Measurements from ENCODE around the gene LAMA3. TPM values are rescaled to one million over a fixed set of nuclear protein-coding genes. Genes with fewer than 3 reads are reported as not detected.

Gene LAMA3
- polyA plus RNA-seq, 1 donor from 2014 or later = 3.4 TPM

GRCh38 chr18:23816021-23816420, 126.8 kb downstream of the LAMA3 start:
- TF ChIP-seq SMC3 (conservative IDR thresholded peaks at IDR 0.05; ENCODE audit: poor library complexity) (no peak), POLR2AphosphoS5 (IDR thresholded peaks at IDR 0.05) (no peak), RAD21 (conservative IDR thresholded peaks at IDR 0.05) (no peak)
- Histone ChIP-seq H3K4me3 (ENCODE audit: low read length) (no peak overlapping the region), H3K36me3 (ENCODE audit: insufficient read depth, low read length) (no peaks in the 10 kb centered on the region), H3K9ac (ENCODE audit: low read length) (no peak overlapping the region), H3K79me2 (replicated peaks; ENCODE audit: insufficient read depth, low read length) (no peaks in the 10 kb centered on the region), H3F3A (ENCODE audit: insufficient read depth, low read length, poor library complexity, severe bottlenecking) (no peaks in the 10 kb centered on the region), H3K9me3 (ENCODE audit: low read length) (no peaks in the 10 kb centered on the region), H3K27ac (ENCODE audit: low read length) (no peak overlapping the region), H4K20me1 (ENCODE audit: insufficient read depth) (no peaks in the 10 kb centered on the region), H3K27me3 (ENCODE audit: insufficient read depth, low read depth, low read length) (no peaks in the 10 kb centered on the region), H3K9me2 (ENCODE audit: insufficient read depth, low read length) (no peaks in the 10 kb centered on the region), H2AFZ (ENCODE audit: low read depth, low read length) (no peak overlapping the region), H3K4me2 (ENCODE audit: low read length) (no peak overlapping the region)

GRCh38 chr18:23816740-23817139, 127.5 kb downstream of the LAMA3 start:
- Histone ChIP-seq H3K9me3 (ENCODE audit: low read length) (no peaks in the 10 kb centered on the region), H3K4me3 (ENCODE audit: low read length) (no peak overlapping the region), H3K9me2 (ENCODE audit: insufficient read depth, low read length) (no peaks in the 10 kb centered on the region), H2AFZ (ENCODE audit: low read depth, low read length) (no peak overlapping the region), H3K36me3 (ENCODE audit: insufficient read depth, low read length) (no peaks in the 10 kb centered on the region), H3K79me2 (replicated peaks; ENCODE audit: insufficient read depth, low read length) (no peaks in the 10 kb centered on the region), H3K9ac (ENCODE audit: low read length) (no peak overlapping the region), H3K27ac (ENCODE audit: low read length) (no peak overlapping the region), H3K4me2 (ENCODE audit: low read length) (no peak overlapping the region), H3F3A (ENCODE audit: insufficient read depth, low read length, poor library complexity, severe bottlenecking) (no peaks in the 10 kb centered on the region), H4K20me1 (ENCODE audit: insufficient read depth) (no peaks in the 10 kb centered on the region), H3K27me3 (ENCODE audit: insufficient read depth, low read depth, low read length) (no peaks in the 10 kb centered on the region)
- TF ChIP-seq POLR2AphosphoS5 (IDR thresholded peaks at IDR 0.05) (no peak), REST (IDR thresholded peaks at IDR 0.05; ENCODE audit: borderline replicate concordance) (no peak), TAF1 (IDR thresholded peaks at IDR 0.05; ENCODE audit: low read depth) (no peak), CTCF (IDR thresholded peaks at IDR 0.05; ENCODE audit: poor library complexity, severe bottlenecking) (no peak), EZH2 (IDR thresholded peaks at IDR 0.05; ENCODE audit: borderline replicate concordance, insufficient read depth, low read length, poor library complexity, severe bottlenecking) (no peak), EP300 (conservative IDR thresholded peaks at IDR 0.05; ENCODE audit: poor library complexity, severe bottlenecking) (no peak), SMC3 (conservative IDR thresholded peaks at IDR 0.05; ENCODE audit: poor library complexity) (no peak), RAD21 (conservative IDR thresholded peaks at IDR 0.05) (no peak), MXI1 (conservative IDR thresholded peaks at IDR 0.05; ENCODE audit: poor library complexity, severe bottlenecking) (no peak)

- no peak overlapping the region for H3K9ac ChIP-seq (ENCODE audit: low read length)
- TF ChIP-seq SMC3 (conservative IDR thresholded peaks at IDR 0.05; ENCODE audit: poor library complexity) (no peak), POLR2AphosphoS5 (IDR thresholded peaks at IDR 0.05) (no peak), REST (IDR thresholded peaks at IDR 0.05; ENCODE audit: borderline replicate concordance) (no peak), MXI1 (conservative IDR thresholded peaks at IDR 0.05; ENCODE audit: poor library complexity, severe bottlenecking) (no peak), EZH2 (IDR thresholded peaks at IDR 0.05; ENCODE audit: borderline replicate concordance, insufficient read depth, low read length, poor library complexity, severe bottlenecking) (no peak), EP300 (conservative IDR thresholded peaks at IDR 0.05; ENCODE audit: poor library complexity, severe bottlenecking) (no peak), RAD21 (conservative IDR thresholded peaks at IDR 0.05) (no peak), CTCF (IDR thresholded peaks at IDR 0.05; ENCODE audit: poor library complexity, severe bottlenecking) (no peak), TAF1 (IDR thresholded peaks at IDR 0.05; ENCODE audit: low read depth) (no peak)
- no peaks in the 10 kb centered on the region for H3K9me2 ChIP-seq (ENCODE audit: insufficient read depth, low read length)
- H3K27ac ChIP-seq (ENCODE audit: low read length) = no peak overlapping the region
- no peak overlapping the region for H3K4me2 ChIP-seq (ENCODE audit: low read length)
- H3F3A ChIP-seq (ENCODE audit: insufficient read depth, low read length, poor library complexity, severe bottlenecking) = no peaks in the 10 kb centered on the region
- H3K27me3 ChIP-seq (ENCODE audit: insufficient read depth, low read depth, low read length) = no peaks in the 10 kb centered on the region
- H3K9me3 ChIP-seq (ENCODE audit: low read length) = no peaks in the 10 kb centered on the region
- H3K36me3 ChIP-seq (ENCODE audit: insufficient read depth, low read length) = no peaks in the 10 kb centered on the region
- no peaks in the 10 kb centered on the region for H4K20me1 ChIP-seq (ENCODE audit: insufficient read depth)
- no peak overlapping the region for H2AFZ ChIP-seq (ENCODE audit: low read depth, low read length)
- H3K4me3 ChIP-seq (ENCODE audit: low read length) = no peak overlapping the region
- H3K79me2 ChIP-seq (replicated peaks; ENCODE audit: insufficient read depth, low read length) = no peaks in the 10 kb centered on the region
These were observed 129.7 kb downstream of the LAMA3 start for GRCh38 chr18:23819001-23819400.
